GM21528 (cell line): ENCODE measurements around the gene TAGLN.

Experiments
- ATAC-seq: cut with Tn5 transposase; IDR thresholded peaks from one replicate; pipeline ENCODE4 v1.9.1; 2021; ENCODE audit warnings: mild to moderate bottlenecking, moderate library complexity; ENCODE audit not compliant: unreplicated experiment, low FRiP score

The TAGLN gene

GRCh38 chr11:117199053-117199915 is at the start of gene TAGLN:
TSS of gene TAGLN (plus strand) at chr11:117199370. CDS start at chr11:117203014, 3,644 bp downstream.
- no peak for ATAC-seq

- ATAC-seq = no peak
These were observed 47.1 kb upstream of the TAGLN start for GRCh38 chr11:117152066-117152465.

GRCh38 chr11:117154468-117154867 is 44.7 kb upstream of the TAGLN start:
- ATAC-seq = no peak

GRCh38 chr11:117157507-117157906 is 41.7 kb upstream of the TAGLN start:
- ATAC-seq = no peak

- no peak for ATAC-seq
These were observed 39.3 kb upstream of the TAGLN start for GRCh38 chr11:117159892-117160291.

GRCh38 chr11:117160826-117161225 is 38.3 kb upstream of the TAGLN start:
- ATAC-seq = no peak

- ATAC-seq = no peak
These were observed 32.7 kb upstream of the TAGLN start for GRCh38 chr11:117166491-117166890.

- ATAC-seq = no peak
These were observed 29.4 kb upstream of the TAGLN start for GRCh38 chr11:117169736-117170135.

- no peak for ATAC-seq
These were observed 29.0 kb upstream of the TAGLN start for GRCh38 chr11:117170210-117170609.

- ATAC-seq = no peak
These were observed 28.2 kb upstream of the TAGLN start for GRCh38 chr11:117171007-117171403.

GRCh38 chr11:117171404-117172061 is 27.6 kb upstream of the TAGLN start:
- no peak for ATAC-seq

GRCh38 chr11:117172724-117173421 is 26.3 kb upstream of the TAGLN start:
- ATAC-seq = no peak

- ATAC-seq = no peak
These were observed 24.1 kb upstream of the TAGLN start for GRCh38 chr11:117175104-117175503.

GRCh38 chr11:117175781-117176180 is 23.4 kb upstream of the TAGLN start:
- ATAC-seq = no peak

- no peak for ATAC-seq
These were observed 23.0 kb upstream of the TAGLN start for GRCh38 chr11:117176186-117176585.

- ATAC-seq = no peak
These were observed 21.5 kb upstream of the TAGLN start for GRCh38 chr11:117177534-117178209.

GRCh38 chr11:117178210-117179034 is 20.7 kb upstream of the TAGLN start, which contains the start of gene SIDT2:
TSS of gene SIDT2 (plus strand) at chr11:117178743. CDS start at chr11:117179264, 521 bp downstream.
- peak; percentile 85 for ATAC-seq

GRCh38 chr11:117179048-117179999 is 19.8 kb upstream of the TAGLN start:
- ATAC-seq = peak; percentile 40

- ATAC-seq = no peak
These were observed 19.1 kb upstream of the TAGLN start for GRCh38 chr11:117180020-117180419.
